GM06990 (cell line): ENCODE data around the gene PUM1.

Source experiments
- DNase-seq: peaks from one replicate; pipeline ENCODE4 v3.0.0-alpha.2; 2011; ENCODE audit not compliant: insufficient read length; ENCODE audit errors: extremely low read depth
- H3K27me3 ChIP-seq: replicated peaks from 2 replicates; pipeline ENCODE4 v1.6.0; 2011; ENCODE audit warnings: low read length; ENCODE audit not compliant: control insufficient read depth, insufficient read depth
- H3K36me3 ChIP-seq: 2 replicates; pipeline ENCODE4 v1.5.1; 2011; ENCODE audit warnings: low read length; ENCODE audit not compliant: control insufficient read depth, insufficient read depth
- H3K4me3 ChIP-seq: replicated peaks from 2 replicates; pipeline ENCODE4 v1.5.1; 2011; ENCODE audit warnings: low read depth, mild to moderate bottlenecking, control low read depth, low read length
- CTCF ChIP-seq: IDR thresholded peaks from 2 replicates; pipeline ENCODE4 v1.5.1; 2011; ENCODE audit warnings: low read length, control low read depth, mild to moderate bottlenecking, inconsistent platforms; ENCODE audit not compliant: insufficient read depth, poor library complexity, severe bottlenecking

The PUM1 gene

GRCh38 chr1:30903343-30904034, 162.0 kb downstream of the PUM1 start:
- DNase-seq, result no peak
- TF ChIP-seq CTCF, result no peak
- H3K36me3 ChIP-seq, result no peaks in the 10 kb centered on the region
- no peak overlapping the region for H3K4me3 ChIP-seq
- H3K27me3 ChIP-seq, result peaks cover 2% of the 10 kb centered on the region; the same call in 1 of the 2 replicates

- DNase-seq, result no peak
- peaks cover 2% of the 10 kb centered on the region; the same call in 1 of the 2 replicates for H3K27me3 ChIP-seq
- TF ChIP-seq CTCF, result no peak
- H3K36me3 ChIP-seq, result no peaks in the 10 kb centered on the region
- no peak overlapping the region for H3K4me3 ChIP-seq
Measured at GRCh38 chr1:30902593-30903290, 162.8 kb downstream of the PUM1 start.

GRCh38 chr1:30901798-30902581, 163.5 kb downstream of the PUM1 start:
- no peak for DNase-seq
- Histone ChIP-seq H3K36me3 (no peaks in the 10 kb centered on the region), H3K4me3 (no peak overlapping the region), H3K27me3 (no peaks in the 10 kb centered on the region; the same call in 1 of the 2 replicates)
- no peak for TF ChIP-seq CTCF

GRCh38 chr1:30900931-30901560, 164.5 kb downstream of the PUM1 start:
- DNase-seq, result no peak
- H3K27me3 ChIP-seq, result no peaks in the 10 kb centered on the region; the same call in 1 of the 2 replicates
- TF ChIP-seq CTCF, result no peak

GRCh38 chr1:30900486-30900885, 165.0 kb downstream of the PUM1 start:
- H3K36me3 ChIP-seq, result no peaks in the 10 kb centered on the region
- DNase-seq, result no peak
- no peaks in the 10 kb centered on the region; the same call in 1 of the 2 replicates for H3K27me3 ChIP-seq
- TF ChIP-seq CTCF, result no peak
- no peak overlapping the region for H3K4me3 ChIP-seq

More at GRCh38 chr1:30900931-30901560, 164.5 kb downstream of the PUM1 start:
- no peak overlapping the region for H3K4me3 ChIP-seq
- no peaks in the 10 kb centered on the region for H3K36me3 ChIP-seq
